ENCODE measurements around the gene INPP5A.

The INPP5A gene

DNA sequence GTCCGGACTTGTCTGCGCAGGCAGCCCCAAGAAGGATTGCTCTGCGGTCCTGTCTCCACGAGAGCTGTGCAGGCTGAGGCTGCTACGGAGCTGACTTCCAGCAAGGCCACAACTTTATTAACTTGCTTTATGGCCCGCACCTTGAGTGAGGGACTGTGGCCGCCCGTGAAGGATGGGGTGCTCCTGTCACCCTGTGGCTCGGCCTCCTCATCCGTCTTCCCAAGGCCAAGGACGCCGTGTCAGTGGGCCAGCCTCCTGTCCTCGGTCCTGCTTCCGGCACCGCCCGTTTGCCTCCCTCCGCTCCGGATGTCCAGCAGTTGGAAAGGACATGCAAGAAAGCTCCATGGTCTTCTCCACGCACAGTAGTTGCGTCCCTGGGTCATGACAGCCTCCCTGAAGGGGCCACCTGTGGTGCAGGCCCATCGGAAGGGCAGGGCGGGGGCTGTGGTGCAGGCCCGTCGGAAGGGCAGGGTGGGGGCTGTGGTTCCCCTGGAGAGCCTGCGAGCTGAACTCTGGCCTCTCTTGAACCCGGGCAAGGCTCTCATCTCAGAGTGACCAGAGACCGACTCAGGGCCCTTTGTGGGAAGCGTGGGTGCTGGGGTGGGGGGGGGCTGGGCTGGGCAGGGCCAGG, 161.3 kb downstream of the INPP5A start:
- Mint-ChIP-seq H3K4me3 (no peak overlapping the region), H3K9me3 (peaks cover 19% of the 10 kb centered on the region), H3K27me3 (ENCODE audit: low read depth) (peaks cover 9% of the 10 kb centered on the region), H3K36me3 (ENCODE audit: low read depth) (peaks cover 39% of the 10 kb centered on the region), H3K4me1 (peaks cover 8% of the 10 kb centered on the region), H3K27ac (no peak overlapping the region)
- TF ChIP-seq, protein P1, sequence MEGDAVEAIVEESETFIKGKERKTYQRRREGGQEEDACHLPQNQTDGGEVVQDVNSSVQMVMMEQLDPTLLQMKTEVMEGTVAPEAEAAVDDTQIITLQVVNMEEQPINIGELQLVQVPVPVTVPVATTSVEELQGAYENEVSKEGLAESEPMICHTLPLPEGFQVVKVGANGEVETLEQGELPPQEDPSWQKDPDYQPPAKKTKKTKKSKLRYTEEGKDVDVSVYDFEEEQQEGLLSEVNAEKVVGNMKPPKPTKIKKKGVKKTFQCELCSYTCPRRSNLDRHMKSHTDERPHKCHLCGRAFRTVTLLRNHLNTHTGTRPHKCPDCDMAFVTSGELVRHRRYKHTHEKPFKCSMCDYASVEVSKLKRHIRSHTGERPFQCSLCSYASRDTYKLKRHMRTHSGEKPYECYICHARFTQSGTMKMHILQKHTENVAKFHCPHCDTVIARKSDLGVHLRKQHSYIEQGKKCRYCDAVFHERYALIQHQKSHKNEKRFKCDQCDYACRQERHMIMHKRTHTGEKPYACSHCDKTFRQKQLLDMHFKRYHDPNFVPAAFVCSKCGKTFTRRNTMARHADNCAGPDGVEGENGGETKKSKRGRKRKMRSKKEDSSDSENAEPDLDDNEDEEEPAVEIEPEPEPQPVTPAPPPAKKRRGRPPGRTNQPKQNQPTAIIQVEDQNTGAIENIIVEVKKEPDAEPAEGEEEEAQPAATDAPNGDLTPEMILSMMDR (IDR thresholded peaks at IDR 0.05; ENCODE audit: unreplicated experiment in 3 of 3) = no peak

DNA sequence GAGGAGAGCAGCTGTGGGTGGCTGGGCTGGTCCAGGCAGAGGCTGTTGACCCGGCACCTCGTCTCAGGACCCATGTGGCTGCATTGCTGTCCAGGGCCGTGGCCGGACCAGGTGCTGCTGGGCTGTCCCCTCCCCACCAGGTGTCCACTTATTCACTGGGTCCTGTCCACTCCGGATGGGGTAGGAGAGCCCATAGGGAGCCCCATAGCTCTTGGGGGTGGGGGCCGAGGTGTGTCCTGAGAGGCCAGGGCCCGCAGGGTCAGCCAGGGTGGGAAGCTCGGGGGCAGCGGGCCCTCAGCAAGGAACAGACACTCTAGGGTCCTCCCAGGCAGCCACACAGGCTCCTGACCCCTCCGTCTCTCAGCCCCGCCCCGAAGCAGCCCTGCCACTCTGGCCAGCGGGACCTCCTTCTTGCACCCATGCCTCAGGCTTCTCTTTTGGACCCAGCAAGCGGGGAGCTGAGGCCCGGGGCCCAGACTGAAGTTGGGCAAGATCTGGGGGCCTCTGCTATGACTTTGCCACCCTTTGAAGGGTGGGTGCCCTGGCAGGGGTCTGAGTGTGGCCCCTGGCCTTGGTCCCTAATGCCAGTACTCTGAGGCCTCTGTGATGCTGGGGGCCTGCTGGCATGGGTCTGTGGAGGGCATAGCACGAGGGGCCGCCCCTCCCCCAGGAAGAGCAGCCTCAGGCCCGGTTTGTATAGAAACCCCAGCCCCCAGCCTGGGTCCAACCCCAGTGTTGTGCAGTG, 162.0 kb downstream of the INPP5A start:
- H3K9me3 Mint-ChIP-seq = peaks cover 12% of the 10 kb centered on the region
- peaks cover 9% of the 10 kb centered on the region for H3K27me3 Mint-ChIP-seq (ENCODE audit: low read depth)
- peaks cover 34% of the 10 kb centered on the region for H3K36me3 Mint-ChIP-seq (ENCODE audit: low read depth)
- H3K4me3 Mint-ChIP-seq = no peak overlapping the region
- no peak overlapping the region for H3K27ac Mint-ChIP-seq
- H3K4me1 Mint-ChIP-seq = peaks cover 8% of the 10 kb centered on the region
- TF ChIP-seq, protein P1 (IDR thresholded peaks at IDR 0.05; ENCODE audit: unreplicated experiment in 3 of 3) = no peak

DNA sequence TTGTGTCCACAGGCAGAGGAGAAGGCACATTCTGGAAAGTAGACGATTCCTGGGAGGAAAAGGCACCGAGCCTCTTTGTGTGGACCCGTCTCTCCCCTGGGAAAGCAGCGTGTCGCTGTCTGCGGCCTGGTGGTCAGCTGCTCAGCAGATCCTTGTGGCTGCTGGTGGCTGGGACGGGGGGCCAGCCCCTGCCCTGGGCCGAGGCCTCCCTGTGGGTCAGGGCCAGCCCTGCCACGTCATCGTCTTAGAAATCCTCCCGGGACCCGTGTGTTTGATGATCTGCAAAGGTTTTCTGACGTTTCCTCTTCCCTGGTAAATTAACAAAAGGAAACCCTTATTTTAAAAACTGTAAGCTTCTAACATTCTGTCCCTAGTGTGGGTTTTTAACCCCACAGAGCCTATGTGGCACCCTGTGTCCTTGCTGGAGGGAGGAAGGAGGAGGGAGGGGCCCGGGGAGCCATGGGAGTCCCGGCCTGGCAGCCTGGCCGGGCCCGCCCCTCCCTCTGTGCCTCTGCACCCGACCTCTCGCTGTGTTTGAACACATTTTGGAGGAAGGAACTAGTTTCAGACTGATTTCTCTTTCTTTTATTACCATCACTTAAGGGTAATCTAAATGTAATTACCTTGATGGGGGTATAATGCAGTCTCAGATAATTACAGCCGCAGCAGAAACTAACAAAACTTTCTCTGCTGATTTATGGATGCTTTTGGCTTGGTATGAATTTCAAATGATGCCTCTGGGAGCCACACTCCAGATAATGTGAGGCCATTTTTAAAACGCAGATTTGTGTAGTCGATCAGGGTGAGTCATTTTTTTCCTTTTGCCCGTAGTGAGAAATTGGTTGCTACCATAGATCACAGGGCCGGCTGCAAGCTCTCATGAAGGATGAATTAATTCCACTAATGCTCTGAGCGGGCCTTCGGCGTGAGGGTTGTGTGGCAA, 162.8 kb downstream of the INPP5A start:
- H3K36me3 Mint-ChIP-seq (ENCODE audit: low read depth) = peaks cover 32% of the 10 kb centered on the region
- peaks cover 8% of the 10 kb centered on the region for H3K4me1 Mint-ChIP-seq
- peak overlapping the region; percentile 14 to 61 (median 44) for H3K27ac Mint-ChIP-seq
- peaks cover 9% of the 10 kb centered on the region for H3K27me3 Mint-ChIP-seq (ENCODE audit: low read depth)
- TF ChIP-seq, protein P1 (IDR thresholded peaks at IDR 0.05; ENCODE audit: unreplicated experiment in 3 of 3) = no peak
- no peak overlapping the region for H3K4me3 Mint-ChIP-seq
- H3K9me3 Mint-ChIP-seq = peaks cover 6% of the 10 kb centered on the region

DNA sequence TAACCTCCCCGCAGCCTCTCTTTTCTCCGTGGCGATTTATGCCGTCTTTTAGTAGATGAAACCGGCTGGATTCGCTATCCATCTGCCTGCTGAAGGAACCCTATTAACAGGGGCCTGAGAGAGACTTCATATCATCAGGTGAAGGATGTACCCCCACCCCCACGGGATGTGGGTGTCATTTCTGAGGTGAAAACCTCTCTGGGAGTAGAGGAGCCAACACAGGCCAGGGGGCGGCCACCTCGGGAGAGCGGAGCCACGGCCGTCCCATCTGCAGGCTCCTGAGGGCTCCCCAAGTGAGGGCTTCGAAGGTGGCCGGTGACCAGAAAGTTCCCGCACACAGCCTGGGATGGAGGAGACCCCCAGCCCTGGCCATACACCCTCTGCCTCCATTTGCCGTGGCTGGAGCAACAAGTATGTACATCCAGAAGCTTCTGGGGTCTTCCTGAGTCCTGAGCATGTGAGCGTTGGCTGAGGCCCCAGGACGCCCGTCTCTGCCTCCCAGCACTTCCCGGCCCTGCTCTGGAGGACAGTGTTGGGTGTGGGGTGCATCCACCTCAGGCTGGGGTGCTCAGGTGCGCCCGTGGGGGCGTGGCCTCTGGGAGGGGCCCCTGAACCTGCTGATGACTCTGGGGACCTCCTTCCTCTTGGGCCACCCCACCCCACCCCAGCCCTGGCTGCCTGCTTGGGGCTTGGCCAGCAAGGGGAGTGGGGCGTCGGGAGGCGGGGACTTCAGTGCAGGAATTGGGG, 163.7 kb downstream of the INPP5A start:
- Mint-ChIP-seq H3K36me3 (ENCODE audit: low read depth) (peaks cover 40% of the 10 kb centered on the region), H3K9me3 (peaks cover 10% of the 10 kb centered on the region), H3K27ac (peak overlapping the region; percentile 14 to 61 (median 44))

DNA sequence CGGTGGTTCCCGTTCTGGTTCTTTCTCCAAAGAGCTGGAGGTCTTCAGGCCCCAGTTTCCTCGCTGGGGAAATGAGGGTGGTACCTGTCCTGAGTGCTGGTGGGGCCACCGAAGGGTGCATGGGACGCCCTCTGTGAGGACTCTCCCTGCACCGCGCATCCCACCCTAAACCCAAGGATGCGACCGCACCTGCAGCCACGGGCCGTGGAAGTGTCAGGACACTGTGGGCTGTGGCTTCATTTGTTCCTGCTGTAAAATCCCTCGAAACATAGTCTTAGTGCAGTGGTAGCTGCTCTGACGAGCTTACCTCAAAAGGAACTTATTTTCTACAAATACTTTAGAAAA, 164.2 kb downstream of the INPP5A start:
- peaks cover 8% of the 10 kb centered on the region for H3K4me1 Mint-ChIP-seq
- TF ChIP-seq, protein P1 (IDR thresholded peaks at IDR 0.05; ENCODE audit: unreplicated experiment in 3 of 3) = no peak
- no peak overlapping the region for H3K27ac Mint-ChIP-seq
- peaks cover 9% of the 10 kb centered on the region for H3K27me3 Mint-ChIP-seq (ENCODE audit: low read depth)
- no peak overlapping the region for H3K4me3 Mint-ChIP-seq
- peaks cover 12% of the 10 kb centered on the region for H3K9me3 Mint-ChIP-seq
- H3K36me3 Mint-ChIP-seq (ENCODE audit: low read depth) = peaks cover 46% of the 10 kb centered on the region

More for the DNA sequence above, 163.7 kb downstream of the INPP5A start:
- Mint-ChIP-seq H3K4me3 (no peak overlapping the region), H3K4me1 (peaks cover 8% of the 10 kb centered on the region), H3K27me3 (ENCODE audit: low read depth) (peaks cover 9% of the 10 kb centered on the region)
- TF ChIP-seq, protein P1 (IDR thresholded peaks at IDR 0.05; ENCODE audit: unreplicated experiment in 3 of 3) = no peak

All from nephron (organoid).